ENCODE measurements around the gene LRRC61.
"Not testable (repeated sequence)": the region's sequence is repeated elsewhere in the genome, so short reads cannot be mapped to it uniquely, and the experiment has no call there.

DNA sequence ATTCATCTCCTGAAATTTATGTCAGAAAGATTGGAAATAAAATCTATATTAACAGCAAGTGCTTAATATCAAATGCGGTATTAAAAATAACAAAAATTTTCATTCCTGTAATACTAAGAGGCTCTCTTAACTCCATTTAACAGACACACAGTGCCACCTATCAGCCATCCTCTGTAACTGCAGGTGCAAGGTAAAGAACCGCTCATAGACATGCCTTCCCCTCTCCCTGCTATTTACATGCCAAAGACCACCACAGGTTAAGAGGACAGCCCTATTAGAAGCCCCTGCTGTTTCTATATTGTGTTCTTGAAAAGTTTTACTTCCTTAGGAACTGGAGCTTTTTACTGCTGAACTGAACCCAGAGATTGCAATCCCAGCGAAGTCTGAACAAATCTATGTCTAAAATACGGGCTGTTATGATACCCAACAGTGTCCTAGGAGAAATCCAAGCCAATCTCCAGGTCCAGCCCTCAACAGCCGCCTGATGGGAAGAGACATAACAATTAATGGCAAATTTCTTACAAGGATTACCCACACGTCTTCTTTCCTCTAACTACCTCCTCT, 46.9 kb upstream of the LRRC61 start:
- not testable (repeated sequence) for TF ChIP-seq EP300, POLR2A, POLR2AphosphoS5 (IDR thresholded peaks at IDR 0.05)
- TF ChIP-seq, protein P1, sequence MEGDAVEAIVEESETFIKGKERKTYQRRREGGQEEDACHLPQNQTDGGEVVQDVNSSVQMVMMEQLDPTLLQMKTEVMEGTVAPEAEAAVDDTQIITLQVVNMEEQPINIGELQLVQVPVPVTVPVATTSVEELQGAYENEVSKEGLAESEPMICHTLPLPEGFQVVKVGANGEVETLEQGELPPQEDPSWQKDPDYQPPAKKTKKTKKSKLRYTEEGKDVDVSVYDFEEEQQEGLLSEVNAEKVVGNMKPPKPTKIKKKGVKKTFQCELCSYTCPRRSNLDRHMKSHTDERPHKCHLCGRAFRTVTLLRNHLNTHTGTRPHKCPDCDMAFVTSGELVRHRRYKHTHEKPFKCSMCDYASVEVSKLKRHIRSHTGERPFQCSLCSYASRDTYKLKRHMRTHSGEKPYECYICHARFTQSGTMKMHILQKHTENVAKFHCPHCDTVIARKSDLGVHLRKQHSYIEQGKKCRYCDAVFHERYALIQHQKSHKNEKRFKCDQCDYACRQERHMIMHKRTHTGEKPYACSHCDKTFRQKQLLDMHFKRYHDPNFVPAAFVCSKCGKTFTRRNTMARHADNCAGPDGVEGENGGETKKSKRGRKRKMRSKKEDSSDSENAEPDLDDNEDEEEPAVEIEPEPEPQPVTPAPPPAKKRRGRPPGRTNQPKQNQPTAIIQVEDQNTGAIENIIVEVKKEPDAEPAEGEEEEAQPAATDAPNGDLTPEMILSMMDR (IDR thresholded peaks at IDR 0.05): peak; percentile 56 to 77 (median 74)

Measured in gastroesophageal sphincter (tissue), 3 donors.